HG03135 (cell line): ENCODE results near the gene ACAP3.

Experiments used
- ATAC-seq: cut with Tn5 transposase; IDR thresholded peaks from one replicate; pipeline ENCODE4 v1.9.1; 2021; ENCODE audit warnings: mild to moderate bottlenecking, moderate library complexity; ENCODE audit not compliant: unreplicated experiment

Gene ACAP3

DNA sequence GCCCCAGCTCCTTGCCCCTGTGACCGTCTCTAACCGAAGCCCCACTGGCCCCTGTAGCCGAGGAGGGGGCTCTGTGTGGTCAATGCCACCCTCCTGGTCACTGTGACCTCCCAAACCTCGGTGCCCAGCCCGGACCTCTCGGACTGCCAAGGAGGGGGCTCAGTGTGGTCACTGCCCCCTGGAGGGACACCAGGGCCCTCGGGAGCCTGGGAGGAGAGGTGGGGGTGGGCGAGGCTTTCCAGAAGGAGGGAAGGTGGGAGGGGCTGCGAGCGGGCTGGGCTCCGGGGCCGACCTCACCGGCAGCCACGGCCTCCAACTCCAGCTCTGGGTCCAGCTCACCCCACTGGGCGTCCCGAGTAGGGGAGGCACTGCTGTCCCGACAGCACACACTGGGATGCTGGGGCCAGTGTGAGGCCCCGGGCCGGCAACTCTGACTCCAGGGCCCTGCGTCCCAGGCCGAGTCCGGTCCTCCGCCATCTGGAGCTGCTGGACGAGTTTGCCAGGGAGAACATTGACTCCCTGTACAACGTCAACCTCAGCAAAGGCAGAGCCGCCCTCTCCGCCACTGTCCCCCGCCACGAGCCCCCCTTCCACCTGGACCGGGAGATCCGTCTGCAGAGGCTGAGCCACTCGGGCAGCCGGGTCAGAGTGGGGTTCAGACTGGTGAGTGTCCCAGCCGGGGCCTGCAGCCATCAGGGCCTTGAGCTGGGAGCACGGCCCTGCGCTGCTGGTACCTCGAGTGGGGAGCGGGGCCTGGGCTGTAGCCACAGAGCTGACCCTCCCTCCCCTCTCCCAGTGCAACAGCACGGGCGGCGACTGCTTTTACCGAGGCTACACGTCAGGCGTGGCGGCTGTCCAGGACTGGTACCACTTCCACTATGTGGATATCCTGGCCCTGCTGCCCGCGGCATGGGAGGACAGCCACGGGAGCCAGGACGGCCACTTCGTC lies 21.1 kb downstream of the ACAP3 start:
- ATAC-seq, result no peak

DNA sequence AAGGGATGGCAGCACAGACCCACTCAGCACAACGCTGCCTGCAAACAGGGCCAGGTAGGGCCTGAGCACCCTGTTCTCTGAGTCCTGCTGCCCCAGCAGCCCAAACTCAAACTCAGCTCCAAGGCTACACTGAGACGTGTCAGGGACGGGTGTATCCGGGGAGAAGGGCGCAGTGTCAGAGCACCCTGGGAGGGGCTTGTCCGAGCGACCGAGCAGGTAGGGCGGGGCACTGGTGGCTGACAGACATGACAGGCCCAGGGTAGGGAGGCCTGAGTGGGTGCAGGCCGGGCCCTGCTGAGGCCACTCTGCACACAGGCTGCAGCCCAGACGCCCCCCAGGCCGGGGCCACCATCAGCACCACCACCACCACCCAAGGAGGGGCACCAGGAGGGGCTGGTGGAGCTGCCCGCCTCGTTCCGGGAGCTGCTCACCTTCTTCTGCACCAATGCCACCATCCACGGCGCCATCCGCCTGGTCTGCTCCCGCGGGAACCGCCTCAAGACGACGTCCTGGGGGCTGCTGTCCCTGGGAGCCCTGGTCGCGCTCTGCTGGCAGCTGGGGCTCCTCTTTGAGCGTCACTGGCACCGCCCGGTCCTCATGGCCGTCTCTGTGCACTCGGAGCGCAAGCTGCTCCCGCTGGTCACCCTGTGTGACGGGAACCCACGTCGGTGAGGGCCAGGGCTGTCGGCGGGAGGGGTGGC lies 22.0 kb downstream of the ACAP3 start:
- ATAC-seq, result no peak

DNA sequence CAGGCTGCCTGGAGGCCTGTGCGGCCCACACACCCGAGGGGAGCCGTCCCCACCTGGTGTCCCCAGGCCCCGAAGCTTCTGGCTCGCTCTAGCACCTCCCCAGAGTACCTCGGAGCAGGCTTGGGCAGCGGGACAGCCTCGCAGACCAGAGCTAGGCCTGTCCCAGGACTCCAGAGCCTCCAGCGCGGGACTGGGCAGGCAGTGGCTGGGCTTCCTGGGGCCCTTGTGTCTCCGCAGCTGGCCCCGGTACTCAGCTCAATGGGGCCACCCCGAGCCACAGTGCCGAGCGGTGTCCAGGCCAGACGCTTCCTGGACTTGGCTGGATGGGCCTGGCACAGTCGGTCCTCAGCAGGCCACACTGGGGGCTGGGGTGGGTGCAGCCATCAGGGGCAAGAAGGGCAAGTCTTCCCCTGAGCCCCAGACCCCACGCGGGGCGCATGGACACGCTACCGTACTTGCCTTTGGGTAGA lies 22.6 kb downstream of the ACAP3 start:
- no peak for ATAC-seq

DNA sequence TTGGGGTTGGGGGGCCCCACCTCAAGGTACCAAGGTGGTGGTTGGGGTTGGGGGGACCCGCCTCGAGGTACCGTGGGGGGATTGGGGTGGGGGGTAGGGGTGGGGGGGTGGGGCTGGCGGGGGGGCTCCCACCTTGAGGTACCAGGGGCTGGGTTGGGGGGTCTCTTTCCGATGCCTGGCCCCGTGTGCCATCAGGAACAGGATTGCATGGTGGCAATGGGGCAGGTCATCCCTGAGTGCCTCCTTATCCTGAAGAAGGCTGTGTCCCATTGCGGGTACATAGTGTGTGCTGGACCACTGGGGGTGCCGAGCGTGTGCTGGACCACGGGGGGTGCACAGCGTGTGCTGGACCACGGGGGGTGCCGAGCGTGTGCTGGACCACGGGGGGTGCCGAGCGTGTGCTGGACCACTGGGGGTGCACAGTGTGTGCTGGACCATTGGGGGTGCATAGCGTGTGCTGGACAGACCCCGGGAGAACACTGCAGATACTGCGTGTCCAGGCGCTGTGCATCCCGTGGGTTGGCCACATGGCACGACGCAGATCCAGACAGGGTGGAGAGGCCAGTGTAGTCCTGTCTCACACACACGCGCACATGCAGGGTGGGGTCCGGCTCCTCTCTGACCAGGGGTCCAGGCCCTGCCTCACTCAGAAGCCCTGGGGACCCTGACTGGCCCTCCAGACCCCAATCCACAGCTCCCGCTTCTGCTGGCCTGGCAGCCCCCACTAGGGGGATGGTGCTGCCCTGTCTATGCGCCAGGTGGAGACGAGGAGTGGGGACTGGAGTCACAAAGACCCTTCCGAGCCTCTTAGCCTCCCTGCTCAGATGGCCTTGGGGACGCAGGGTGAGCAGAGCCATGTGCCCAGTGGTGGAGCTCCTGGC lies 23.3 kb downstream of the ACAP3 start:
- no peak for ATAC-seq

DNA sequence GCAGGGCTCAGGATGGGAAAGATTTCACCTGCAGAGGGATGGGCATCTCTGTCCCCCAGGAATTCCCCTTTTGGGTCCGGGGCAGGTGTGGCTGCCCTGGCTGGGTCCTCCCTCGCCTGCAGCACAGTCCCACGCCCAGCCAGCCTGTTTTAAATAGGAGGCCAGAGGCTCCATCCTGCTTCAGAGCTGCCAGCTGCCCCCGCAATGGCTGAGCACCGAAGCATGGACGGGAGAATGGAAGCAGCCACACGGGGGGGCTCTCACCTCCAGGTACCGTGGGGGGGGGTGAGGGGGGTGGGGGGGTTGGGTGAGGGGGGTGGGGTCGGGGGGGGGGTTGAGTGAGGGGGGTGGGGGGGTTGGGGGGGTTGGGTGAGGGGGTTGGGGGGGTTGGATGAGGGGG lies 23.9 kb downstream of the ACAP3 start:
- no peak for ATAC-seq

DNA sequence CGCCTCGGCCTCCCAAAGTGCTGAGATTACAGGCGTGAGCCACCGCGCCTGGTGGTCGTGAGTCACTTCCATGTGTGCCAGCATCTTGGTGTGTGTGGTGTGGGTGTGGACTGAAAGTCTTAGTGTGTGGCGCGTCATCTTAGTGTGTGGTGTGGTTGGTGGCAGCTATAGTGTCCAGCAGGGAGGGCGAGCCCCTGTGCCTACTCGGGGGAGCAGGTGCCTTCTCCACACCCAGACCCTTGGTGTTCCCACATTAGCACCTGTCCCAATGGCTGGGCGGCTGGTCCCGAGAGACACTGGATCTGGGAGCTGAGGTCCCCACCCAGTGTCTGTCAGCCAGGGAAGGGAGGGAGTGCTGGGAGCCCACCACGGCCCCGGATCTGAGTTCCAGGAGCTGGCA lies 24.7 kb downstream of the ACAP3 start:
- no peak for ATAC-seq

DNA sequence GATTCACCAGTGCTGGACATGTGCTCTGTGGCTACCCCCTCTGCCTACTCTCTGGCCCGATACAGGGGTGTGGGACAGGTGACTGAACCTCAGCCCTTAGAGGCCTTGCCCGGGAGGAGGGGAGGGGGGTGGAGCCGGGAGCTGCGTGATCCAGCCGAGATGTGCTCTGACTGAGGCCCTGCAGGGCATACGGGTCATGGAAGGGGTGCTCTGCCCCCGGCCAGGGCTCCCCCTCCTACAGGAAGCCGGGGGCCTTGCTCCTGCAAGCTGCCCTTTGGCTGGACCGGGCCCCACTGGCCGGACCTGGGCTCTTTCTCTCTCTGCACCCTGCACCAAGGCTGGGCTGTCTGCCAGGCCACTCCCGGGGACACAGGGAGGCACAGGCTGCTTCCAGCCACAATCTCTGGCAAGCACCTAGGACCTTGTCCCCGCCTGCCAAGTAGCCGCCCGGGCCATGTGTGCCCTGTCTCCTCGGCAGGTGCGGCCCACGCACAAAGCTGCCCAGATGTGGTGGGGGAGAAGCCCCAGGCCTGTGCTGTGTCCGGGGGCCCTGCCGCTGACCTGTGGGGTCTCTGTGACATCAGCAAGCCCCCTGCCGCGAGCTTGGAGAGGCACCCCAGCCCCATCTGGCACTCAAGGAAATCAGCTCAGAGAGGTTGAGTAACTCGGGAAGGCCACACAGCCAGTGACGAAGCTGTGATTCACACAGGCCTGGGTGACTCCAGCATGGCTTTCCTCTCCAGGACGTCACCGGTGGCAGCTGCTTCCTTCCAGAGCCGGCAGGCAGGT lies 26.0 kb downstream of the ACAP3 start:
- ATAC-seq, result no peak

DNA sequence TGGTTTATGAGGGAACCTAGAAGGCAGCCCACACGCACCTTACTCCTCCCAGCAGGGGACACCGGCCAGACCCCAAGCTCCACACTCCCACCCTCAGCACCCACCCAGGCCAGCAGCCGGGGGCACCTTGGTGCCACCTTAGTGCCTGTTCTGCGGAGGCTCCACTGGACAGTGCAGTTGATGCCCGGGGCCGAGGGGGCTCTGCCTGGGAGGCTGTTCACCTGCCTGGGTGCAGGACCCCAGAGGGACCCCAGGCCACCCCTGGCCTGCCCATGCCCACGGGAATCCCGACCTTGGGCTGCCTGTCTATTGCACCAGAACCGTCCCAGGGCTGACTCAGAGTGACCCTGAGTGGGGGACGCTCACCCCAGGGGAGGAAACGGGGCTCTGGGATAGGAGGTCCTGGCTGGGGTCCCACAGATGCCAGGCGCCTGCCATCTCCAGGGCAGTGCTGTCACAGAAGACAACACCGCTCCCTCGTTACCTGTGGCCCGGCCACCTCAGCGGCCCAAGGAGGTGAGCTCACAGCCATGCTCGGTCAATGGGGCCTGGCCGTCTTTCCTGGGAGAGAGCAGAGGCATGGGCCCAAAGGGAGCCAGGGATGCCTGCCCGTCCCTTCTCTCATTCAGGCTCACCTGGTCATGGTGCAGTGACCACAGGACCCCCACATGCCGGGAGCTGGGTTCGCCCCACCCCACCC lies 26.8 kb downstream of the ACAP3 start:
- ATAC-seq, result no peak

DNA sequence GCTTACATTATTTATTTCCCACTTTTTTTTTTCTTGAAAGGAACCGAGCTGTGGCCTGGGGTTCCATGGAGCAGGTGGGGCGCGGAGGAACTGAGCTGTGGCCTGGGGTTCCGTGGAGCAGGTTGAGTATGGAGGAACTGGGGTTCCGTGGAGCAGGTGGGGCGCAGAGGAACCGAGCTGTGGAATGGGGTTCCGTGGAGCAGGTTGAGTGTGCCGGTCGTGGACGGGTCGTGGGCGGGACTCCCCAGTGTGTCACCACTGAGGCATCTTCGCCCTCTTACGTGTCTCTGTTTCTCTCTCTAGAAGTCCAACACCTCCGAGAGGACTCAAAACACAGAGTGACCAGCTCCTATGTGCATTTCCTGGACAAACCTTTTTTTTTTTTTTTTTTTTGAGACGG lies 28.7 kb downstream of the ACAP3 start:
- ATAC-seq, result no peak

DNA sequence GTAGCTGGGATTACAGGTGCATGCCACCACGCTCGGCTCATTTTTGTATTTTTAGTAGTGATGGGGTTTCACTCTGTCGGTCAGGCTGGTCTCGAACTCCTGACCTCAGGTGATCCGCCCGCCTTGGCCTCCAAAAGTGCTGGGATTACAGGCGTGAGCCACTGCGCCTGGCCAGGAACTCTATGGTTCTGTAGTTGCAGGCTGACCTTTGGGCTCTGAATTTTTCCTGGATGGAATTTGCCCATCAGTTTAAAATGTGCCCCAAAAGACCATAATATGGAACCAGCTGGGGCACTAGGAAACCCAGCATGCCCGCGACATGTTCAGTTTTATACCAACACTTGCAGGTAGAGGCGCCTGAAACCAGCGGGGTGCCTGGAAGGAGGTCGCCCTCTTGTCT lies 29.1 kb downstream of the ACAP3 start:
- no peak for ATAC-seq

DNA sequence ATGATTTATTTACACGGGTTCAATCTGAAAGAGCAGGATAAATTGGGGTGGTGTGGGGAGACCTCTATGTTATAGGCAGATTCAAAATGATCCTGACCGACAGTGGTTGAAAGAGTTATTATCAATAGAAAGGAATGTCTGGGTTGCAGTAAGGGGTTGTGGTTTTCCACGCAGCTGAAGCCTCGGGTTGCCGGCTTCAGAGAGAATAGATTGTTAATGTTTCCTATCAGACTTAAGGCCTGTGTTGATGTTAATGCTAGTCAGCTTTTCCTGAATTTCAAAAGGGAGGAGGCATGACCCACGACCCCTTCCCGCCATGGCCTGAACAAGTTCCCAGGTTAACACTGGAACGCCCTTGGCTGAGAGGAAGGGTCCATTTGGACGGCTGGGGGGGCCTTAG lies 31.9 kb downstream of the ACAP3 start:
- ATAC-seq, result no peak

DNA sequence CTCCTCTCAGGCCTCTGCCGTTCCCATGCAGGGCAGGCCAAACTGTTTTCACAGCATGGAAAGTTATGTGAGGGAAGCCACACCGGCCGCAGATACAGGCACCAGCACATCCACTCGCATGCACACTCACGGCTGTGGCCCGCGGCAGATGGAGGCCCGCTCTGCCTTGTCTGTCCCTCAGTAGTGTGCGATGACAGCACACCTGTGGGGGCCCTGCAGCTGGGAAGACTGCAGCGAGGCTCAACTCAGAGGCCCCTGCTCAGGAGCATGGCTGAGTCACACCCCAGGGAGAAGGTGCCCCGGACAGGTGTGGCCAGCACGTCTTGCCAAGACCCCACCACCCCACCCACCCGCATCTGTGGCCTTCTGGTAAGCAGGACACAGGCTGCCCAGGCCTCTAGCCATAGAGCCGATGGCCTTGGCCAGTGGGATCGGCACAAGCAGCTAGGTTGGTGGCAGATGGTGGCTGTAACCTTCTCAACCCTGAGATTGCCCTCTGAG lies 32.7 kb downstream of the ACAP3 start:
- no peak for ATAC-seq

DNA sequence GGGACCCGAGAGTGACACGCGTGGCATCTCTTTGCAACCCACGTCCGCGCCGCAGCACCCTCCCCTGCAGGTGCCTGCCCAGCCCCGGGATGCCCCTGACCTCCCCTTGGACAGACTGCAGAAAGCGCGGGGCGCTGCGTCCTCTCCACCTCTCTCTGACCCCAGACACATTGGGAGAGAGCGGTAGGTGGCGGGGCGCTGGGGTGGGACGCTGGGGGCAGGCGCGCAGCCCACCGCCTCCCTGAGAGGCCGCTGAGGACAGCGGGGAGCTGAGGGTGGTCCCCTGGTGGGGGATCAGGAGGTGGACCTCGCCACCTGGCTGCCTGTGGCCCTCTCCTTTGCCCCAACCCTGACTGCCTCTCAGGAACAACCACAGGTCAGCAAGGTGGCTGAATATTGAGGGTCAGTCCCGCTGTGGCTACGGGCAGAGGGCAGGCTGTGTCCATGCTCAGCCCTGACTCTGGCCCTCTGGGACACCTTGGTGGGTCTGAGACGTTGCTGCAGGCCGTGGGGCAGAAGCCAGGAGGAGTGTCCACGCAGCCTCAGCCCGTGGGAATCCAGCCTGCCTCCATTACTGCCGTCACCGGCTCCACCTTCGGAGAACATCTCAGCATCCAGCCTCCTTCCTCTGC lies 33.3 kb downstream of the ACAP3 start:
- ATAC-seq, result peak; percentile 30

DNA sequence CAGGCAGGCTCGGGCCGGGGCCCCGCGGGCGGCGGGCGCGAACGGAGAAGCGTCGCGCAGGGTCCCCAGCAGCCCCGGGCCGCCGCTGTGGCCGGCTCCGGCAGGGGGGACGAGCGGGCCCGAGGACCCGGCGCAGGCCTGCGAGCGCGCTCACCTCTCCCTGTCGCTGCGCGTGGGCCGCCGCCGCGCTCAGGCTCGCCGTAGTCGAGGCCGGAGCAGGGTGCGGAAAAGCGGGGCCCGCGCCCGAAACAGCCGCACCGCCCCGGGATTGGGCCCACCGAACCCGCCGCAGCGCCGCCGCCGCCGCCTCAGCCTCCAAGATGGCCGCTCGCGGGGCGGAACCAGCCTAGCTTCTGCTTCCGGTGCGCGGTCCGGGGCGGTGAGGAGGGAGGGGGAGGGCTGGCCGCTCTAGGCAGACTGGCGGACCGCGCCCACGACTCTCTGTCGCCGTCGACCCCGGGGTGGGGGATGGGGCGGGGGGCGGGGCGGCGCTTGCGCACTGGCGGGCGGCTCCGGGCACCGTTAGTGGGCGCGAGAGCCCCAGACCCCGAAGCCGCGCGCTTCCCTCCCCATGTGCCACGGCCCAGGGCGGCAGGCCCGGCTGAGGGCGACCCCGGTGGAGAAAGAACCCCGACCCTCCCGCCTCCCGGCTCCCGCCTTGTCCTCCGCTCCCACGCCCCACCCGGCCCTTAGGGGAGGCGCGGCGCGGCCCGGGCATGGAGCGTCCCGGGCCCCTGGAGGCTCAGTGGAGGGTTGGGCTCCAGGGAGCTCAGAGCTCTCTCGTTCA lies 34.0 kb downstream of the ACAP3 start, which contains the start of gene UBE2J2:
Gene UBE2J2 (minus strand): TSS at position 343 of the 787 bp plus-strand sequence. CDS start 5,862 bp downstream, outside the sequence.
- ATAC-seq, result peak; percentile 76

DNA sequence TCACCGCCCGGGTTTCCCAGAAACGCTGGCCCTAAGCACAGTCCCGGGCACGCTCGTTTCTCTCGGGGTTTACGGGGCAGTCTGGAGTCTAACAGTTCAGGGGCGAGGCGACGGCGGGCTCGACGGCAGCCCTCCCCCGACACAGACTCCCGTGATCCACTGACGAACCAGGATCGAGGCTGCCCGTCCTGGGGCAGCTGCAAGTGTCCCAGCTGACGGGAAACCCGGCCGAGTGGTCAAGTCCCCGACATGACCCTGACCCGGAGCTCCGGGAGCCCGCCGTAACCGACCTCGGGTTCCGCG lies 34.6 kb downstream of the ACAP3 start:
- ATAC-seq, result peak; percentile 13

DNA sequence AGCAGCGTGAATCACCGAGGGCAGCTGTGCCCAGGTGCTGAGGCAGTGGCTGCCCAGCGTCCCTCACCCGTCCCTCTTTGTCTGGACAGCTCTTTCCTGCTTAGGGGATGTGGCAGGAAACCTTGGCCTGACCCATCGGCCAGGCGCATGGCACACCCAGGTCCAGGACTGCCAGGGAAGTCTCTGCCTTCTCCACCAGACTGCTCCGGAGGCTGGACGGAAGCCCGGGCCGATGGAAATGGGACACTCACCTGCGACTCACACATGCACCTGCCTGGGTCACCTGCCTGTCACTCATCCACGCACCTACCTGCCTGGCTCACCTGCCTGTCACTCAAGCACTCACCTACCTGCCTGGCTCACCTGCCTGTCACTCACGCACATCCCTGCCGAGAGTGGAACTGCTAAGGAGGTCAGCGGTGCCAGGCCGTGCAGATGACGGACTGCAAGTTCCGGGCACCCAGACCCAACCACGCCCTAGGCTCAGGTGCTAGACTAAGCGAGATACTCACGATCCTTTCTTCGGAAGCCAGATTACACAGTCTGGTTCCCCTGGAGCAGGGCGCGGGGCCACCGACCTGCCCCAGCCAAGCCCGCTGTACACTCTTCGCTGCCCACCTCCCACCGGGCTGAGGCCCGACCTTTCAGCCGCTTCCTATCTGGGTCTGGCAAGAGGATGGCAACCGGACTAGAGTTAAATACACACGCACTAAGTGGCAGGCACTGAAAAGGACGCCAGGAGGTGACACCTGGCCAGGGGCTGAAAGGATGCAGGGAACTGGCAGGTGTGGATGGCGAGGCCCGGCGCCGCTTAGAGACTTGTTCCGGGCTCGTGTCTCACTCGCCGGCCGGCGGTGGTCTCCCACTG lies 35.2 kb downstream of the ACAP3 start:
- no peak for ATAC-seq

DNA sequence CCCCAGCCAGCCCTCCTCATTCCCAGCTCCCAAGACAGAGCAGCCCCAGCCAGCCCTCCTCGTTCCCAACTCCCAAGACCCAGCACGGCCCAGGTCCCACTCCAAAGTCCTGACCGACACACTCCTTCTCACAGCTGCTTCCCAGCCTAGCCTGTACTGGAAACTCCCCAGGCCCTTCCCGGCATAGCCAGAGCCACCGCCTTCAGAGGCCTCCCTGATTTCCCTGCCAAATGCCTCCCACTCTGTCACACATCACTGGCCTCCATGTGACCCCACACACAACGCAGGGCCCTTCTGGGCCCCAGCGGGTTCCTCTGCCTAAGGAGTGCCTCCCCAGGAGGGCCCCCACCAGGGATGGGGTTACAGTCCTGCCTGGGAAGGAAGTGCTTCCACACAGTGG lies 36.9 kb downstream of the ACAP3 start:
- ATAC-seq, result no peak
